HG02852 (cell line): ENCODE data around the gene SMIM31.

Source experiments
- ATAC-seq: cut with Tn5 transposase; IDR thresholded peaks from one replicate; pipeline ENCODE4 v1.9.1; 2021; ENCODE audit warnings: mild to moderate bottlenecking, moderate library complexity; ENCODE audit not compliant: unreplicated experiment

The SMIM31 gene

DNA sequence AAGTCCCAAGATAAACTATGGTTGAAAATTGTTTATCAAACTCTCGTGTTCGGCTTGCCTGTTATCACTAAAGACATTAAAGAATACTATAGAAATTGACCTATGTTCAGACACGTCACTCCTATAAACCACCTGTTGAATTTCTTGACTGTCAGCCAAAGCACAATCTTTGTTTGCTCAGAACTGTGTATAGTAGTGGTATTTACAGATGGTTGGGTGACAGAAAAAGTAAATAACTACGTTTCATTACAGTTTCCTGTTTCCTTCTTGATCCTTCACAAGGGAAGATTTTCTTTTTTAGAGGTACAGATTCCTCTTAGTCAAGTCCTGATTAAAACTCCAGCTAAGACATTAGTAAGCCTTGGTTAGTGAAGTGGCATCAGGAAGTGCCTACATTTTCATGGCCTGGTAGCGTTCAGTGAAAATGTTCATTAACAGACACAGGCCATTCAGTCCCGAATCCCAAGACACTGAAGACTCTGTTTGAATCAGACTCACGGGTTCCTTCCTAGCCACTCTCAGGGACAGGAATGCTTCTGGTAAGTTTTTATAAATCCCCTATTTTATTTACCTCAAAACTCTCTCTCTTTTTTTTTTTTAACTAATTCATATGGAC, at the start of gene SMIM31:
Gene SMIM31 (plus strand): TSS at position 259 of the 616 bp plus-strand sequence. CDS start 16,313 bp downstream, outside the sequence.
- ATAC-seq: no peak

DNA sequence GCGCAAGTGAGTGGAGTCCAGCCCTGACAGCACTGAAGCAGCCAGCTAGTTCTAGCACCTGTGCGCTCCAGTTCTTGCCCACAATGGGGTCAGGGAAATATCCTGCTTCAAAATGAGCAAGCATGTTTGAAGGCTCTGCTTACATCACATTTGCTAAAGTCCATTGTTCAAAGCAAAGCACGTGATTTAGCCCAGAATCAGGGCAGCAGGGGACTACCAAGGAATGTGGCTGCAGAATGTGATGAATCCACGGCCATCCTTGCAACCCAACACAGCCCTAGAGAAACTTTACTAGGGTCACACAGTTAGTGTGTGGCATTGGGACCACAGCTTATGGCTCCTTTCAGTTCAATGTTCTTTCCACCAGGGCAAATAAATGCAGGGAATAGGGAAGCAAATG, 47.3 kb upstream of the SMIM31 start:
- no peak for ATAC-seq

DNA sequence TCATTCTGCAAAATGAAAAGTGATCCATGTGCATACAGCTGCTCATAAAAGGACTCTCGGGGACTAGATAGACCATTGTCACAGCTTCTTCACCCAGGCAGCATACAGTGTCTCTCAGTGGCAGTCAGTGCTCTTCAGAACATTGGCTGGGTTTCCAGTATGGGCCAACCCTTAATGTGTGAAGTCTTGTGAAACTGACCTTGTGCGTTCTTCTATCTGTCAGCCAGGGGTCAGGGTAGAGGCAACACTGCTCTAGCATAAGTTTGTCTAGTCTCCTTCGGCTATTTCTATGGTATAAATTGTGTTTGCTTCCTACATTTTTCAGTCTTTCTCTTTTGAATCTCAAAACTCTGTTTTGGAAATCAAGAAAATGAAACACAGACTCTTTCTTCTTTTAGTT, 37.0 kb upstream of the SMIM31 start:
- no peak for ATAC-seq

DNA sequence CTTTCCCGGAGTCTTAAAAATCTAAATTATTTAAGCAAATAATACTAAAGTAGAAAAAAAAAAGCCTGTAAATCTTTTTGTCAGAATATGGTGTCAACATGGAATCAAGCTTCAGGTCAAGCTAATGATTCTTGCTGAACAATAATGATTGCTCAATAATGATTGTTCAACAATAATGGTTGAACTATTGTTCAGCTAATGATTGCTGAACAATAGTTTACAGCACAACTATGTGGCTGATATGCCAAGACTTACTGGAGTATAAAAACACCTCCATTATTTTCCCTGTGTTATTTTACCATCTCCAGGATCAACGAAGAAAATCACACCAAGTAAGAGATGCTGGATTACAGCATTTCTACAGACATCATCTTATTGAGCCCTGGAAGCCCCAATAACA, 35.1 kb upstream of the SMIM31 start:
- ATAC-seq: no peak

DNA sequence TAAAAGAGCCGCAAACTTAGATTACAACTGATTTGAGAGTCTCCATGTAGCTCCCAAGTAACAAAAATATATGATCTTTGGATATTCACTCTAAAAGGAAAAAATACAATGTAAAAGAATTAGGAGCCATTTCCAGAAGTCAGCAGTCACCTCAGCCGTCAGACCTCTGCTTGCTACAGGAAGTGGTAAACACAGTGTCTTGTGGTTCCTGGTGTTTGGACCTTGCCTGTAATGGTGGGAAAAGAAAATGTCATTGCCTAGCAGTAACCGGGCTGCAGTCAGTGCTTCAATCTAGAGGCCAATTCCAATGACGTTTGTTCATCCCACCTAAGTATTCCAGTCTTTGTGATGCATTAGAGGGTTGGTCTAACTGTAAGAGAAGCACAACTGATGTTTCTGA, 28.9 kb upstream of the SMIM31 start:
- no peak for ATAC-seq

DNA sequence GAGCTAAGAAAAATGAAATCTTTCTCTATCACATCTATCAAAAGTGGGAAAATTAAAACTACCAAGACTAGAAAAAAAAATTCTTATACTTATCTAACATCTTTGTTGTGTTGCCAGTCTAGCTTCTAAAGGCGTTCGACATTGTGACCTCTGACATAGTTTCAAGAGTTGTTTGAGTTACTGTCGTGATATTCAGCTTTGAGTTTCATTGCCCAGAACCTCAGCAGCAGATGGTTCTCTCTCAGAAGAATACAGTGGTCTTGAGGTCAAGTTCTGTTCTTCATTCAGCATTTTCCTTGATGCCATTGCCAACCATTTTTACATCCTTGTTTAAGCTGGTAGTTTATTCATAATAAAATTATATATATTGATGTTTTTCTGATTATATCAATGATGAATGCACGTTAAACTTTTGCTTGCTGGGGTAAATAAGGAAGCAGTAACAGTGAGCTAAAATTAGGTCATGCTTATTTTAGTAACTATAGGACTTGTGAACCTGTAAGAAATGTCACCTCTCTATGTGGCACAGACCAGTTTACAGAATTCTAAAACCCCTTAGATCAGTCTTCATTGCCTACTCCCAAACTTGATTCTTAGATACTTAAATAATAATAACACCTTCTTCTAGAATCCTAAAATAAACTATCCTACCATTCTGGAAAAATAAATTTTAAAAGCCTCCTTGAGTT, 23.1 kb upstream of the SMIM31 start:
- no peak for ATAC-seq

DNA sequence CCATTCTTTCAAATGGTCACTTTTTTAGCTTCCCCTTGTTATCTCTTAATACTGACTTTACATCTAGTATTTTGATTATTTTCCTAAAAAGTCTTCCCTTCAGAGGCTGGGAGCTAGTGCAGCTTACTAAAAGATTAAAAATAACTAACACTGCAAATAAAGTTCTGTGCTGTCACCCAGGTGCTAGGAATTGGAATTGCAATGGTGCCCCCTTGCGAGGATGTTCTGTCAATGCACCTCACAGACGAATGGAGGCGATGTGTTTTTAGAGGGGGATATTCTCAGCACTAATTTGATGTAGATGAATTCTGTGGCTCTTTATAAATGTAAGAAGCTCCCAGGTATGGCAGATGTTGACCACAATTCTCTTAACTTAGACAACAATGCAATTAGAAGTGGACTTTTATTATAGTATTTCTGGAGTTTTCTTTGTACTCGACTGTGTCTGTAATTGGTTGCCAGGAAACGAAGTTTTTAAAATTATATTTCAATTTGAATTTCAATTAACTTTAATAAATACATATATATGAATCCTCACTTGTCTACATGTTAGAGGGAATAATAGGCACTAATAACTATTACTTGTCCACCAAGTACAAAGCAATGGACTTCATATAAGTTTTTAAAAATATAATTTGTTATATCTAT, 22.0 kb upstream of the SMIM31 start:
- ATAC-seq: peak; percentile 76

DNA sequence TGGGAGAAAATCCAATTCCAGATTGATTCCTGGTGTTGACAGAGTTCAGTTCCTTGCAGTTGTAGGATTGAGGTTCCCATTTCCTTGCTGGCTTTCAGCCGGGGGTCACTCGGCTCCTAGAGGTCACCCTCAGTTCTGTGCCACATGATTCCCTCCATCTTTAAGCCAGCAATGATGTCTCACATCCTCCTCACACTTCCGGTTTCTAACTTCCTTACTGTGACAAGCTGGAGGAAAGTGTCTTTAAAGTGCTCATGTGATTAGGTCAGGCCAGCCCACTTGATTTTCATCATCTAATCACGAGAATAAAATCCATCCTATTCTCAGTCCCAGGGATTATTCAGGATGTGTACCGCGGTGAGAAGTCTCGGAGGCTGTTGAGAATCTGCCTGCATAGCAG, 19.4 kb upstream of the SMIM31 start:
- ATAC-seq: peak; percentile 61

DNA sequence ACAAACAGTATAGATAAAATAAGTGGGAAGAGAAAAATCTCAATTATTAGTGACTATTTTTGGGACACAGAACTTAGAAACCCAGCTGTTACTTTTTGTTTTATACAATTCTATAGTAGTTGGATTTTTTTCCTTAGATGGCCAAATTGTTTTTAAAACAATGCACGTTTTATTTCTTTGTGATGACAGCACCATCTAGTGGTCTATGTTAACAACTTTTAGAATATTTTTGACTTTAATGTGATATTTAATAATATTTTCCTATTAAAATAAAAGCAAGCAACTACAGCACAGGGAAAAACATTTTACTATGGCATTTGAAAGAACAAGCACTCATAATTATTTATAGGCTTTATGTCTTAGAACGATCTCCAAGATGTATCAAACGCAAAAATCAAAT, 5.6 kb upstream of the SMIM31 start:
- no peak for ATAC-seq

DNA sequence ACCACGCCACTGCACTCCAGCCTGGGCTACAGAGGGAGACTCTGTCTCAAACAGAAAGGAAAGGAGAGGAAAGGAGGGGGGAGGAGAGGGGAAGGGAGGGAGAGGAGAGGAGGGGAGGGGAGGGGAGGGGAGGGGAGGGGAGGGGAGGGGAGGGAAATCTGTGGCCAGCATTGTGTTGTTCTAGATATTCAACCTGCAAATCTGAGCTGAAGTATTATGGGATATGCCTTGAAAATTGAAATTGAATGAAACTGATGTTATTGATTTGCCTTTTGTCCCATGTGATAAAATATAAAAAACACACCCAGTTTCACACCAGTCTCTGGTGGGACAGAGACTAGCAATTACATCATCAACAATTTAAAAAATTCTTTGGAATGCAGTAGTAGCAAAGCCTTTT, 1.5 kb downstream of the SMIM31 start:
- no peak for ATAC-seq

DNA sequence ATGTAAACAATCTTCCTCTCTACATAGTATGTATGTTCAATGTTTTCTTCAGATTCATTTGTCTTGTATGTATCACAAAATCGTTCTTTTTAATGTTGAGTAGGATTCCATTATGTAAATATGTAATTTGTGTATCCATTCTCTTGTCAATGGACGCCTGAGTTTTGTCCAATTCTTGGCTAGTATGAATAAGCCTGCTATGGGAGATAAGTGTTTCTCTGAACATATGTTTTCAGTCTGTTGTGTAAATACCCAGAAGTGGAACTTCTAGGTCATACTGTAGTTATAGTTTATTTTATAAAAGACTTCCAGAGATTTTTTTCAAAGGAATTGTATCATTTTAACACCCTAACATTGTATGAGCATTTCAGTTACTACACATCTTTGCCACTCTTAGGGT, 2.8 kb downstream of the SMIM31 start:
- no peak for ATAC-seq

DNA sequence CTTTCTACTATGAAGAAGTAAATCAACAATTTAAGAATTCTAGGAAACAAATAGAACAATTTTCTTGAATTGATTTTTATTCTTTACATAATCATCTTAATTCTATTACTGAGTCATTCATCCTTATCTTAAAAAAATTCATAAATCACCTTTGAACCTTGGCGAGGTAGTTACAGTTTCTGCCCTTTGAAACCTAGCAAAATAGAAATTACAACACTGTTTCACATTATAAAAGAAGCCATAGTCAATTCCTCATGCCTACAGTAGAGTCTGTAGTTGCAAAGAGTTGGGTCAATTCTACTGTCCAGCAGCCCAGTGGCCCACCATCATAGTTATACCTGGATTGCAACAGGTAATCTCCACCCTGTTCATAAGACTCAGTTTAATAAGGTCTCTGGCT, 7.3 kb downstream of the SMIM31 start:
- ATAC-seq: no peak

DNA sequence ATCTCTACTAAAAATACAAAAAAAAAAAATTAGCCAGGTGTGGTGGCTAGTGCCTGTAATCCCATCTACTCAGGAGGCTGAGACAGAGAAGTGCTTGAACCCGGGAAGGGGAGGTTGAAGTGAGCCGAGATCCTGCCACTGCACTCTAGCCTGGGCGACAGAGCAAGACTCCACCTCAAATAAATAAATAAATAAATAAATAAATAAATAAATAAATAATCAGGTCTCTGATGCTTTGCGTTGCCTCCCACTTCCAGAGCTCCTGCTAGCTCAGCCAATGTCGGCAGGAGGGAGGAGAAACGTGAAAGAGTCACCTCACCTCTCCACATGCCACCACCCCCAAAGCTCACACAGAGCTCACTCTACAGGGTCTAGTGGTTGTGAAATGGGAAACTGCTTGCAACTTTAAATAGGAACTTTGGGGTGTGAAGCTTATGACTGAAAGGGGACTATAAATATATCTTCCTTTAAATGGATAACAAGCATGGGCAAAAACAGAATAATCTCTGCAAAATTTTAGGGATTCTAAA, 7.9 kb downstream of the SMIM31 start:
- no peak for ATAC-seq

DNA sequence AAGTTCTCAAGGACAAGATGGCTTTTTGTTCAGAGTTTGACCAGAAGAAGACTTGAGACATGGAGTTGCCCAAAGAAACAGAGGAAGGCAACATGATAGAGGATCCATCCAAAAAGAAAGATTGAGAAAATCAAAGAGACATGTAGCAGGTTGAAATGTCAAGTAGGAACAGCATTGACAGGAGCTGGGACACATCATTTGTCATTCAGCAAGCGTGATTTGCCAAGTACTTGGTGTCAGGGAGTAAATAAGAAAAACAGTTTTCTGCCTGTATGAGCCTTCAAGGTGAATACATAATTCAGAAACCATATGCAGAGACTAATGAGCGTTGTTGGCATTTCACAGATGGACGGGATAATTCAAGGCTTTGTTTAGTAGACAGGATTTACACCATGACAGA, 11.2 kb downstream of the SMIM31 start:
- ATAC-seq: no peak

DNA sequence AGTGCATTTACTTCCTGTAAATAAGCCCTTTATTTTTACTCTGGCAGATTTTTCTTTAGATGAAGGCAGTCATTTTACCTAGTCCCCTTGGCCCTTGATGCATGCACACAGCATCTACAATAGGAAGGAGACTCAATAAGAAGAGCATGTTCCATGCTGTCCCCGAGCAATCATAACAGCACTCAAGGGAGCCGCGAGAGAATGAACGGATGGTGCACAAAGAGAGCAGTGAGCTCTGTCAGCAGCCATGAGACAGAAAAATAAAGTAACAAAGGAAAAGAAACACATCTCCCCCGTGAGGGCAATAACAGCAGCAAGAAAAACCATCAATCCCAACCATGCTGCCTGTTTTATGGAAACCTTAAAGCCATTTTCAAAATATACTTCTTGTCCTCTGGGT, 11.9 kb downstream of the SMIM31 start:
- no peak for ATAC-seq

DNA sequence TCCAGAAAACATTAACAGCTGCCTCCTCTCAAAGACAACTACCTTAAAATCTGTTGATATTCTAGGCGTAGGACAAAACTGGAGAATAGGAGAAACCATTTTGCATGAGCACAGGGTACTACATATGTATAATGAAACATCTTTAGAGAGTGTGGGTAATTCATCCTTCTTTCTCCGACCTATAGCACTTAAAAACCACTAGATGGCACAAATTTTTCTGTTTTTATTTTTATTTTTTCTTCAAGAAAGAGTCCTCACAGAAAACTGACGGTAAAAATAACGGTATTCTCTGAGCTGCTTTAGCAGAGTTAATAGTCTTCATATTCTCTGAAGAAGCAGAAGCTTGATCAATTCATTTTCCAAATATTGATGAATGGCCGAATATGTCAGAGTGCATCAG, 14.6 kb downstream of the SMIM31 start:
- ATAC-seq: no peak

DNA sequence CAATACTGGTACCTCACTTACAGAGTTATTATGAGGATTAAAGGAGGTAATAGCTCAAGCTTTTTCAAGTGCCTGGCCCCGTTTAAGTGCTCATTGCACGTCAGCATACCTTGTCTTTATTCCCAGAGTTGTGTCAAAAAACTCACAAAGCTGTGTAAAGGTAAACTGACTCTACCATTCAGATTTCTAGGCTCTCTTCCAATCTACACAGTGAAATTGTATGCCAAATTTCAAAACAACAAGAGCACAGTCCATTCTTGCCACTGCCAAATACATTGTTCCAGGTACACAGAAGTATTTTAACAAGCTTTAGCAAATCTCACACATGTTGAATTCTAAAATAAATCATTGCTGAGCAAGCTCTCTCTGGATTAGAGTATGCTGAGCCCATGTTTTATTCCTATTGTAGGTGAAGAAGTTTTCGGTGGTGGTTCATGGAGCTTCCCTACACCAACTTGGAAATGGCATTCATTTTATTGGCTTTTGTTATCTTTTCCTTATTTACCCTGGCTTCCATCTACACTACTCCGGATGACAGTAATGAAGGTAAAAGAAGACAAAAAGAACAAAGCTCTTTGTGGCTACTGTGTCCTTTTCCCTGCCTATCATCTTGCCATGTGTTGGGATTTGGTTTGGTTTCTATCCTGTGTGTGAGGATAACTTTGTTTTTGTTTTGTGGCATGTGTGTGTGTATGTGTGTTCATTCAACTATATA, 16.2 kb downstream of the SMIM31 start:
- no peak for ATAC-seq

DNA sequence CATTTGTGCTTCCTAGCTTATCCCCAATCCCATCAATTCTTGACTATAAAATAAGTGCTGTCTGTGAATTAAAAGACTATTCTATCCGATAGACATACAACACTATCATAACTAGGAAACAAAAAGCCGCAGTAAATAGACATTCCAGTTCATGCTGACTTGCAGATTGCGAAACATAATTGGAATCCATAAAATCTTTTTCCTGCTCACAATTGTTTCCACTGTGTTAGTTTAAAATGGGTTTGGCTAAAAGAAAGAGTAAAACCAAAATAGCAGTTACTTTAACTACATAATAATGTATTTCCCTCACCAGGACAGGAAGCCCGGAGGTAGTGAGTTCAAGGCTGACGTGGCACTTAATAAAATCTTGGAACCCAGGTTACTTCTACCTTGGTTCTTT, 17.2 kb downstream of the SMIM31 start:
- no peak for ATAC-seq

DNA sequence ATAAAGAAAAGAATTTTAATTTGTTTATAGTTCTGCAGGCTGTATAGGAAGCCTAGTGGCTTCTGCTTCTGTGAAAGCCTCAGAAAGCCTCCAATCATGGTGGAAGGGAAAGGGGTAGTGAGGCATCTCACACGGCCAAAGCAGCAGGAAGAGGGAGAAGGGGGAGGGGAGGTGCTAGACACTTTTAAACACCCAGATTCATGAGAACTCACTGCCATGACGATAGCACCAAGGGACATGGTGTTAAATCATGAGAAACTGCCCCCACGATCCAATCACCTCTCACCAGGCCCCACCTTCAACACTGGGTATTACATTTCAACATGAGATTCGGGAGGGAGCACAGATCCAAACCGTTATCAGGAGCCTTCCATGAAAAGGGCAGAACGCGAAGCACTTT, 18.1 kb downstream of the SMIM31 start:
- ATAC-seq: no peak

DNA sequence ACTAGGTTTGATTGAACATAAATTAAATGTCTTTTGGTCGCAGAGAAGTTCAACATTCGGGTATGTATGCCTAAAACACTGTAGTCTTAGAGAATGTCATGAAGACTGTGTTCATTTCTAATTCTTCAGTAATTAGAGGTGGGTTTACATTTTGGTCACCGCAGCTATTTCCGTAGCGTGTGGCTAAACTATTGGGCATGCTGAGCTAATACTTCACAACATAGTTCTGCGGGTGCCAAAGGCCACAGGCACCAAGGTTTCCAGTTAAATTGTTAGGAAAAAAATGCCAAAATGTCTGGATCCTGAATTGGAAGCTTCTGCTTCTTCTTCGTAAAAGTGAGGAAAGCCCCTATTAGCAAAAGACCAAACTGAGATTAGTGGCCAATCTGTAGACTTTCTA, 25.1 kb downstream of the SMIM31 start:
- ATAC-seq: no peak

DNA sequence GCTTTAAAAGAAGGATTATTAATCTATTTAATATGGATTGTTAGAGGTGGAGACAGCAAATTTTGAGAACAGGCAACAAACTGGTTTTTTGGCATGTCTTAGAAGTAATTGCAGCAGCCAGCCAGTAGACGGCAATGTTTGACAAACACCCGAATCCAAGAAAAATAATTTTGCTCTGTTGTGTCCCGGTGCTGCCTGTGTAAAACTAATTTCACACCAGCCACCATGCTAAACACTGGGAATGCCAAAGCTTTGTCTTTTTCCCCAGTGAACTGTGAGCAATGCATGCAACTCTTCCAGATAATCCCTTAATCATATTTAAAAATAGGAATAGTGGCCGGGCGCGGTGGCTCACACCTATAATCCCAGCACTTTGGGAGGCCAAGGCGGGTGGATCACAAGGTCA, 25.9 kb downstream of the SMIM31 start:
- peak; percentile 60 for ATAC-seq

DNA sequence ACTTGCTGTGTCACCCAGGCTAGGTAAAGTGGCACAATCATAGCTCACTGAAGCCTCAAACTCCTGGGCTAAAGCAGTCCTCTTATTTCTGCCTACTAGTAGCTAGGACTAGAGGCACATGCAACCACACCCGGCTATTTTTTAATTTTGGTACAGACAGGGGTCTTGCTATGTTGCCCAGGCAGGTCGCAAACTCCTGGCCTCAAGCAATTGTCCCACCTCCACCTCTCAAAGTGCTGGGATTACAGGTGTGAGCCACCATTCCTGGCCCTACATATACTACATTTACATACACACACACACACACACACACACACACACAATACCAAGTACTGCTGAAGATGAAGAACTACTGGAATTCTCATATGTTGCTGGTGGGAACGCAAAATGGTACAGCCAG, 26.9 kb downstream of the SMIM31 start:
- ATAC-seq: no peak
